ENCODE measurements around the gene SDF4.

Gene SDF4

DNA sequence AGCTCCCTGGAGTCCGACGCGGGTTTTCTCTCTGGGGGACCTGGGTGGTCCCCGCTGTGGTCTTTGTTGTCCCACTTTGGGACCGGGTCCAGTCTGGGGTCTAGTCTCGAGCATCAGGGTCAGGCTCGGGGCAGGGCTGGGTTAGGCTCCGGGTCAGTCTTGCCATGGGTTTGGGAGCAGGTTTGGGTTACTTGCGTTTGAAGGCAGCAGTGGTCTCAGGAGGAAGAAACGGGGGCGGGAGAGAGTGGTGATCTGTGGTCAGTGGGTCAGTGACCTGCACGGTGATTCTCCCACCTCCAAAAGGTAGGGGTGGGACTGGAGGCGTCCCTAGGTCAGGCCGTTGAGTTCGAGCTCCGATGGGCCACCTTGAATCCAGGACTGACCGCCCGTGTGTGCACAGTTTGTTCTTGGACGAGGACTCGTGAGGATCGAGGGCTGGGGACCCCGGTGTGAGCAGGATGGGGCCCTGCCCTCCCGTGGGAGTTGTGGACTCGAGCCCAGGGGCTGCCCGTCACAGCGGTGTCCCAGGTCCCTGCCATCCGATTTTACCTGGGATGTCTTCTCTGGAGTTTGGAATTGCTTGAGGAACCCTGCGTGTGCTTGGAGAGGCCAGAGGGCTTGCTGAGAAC lies 2.5 kb upstream of the SDF4 start:
- no peak overlapping the region for H3K4me3 ChIP-seq (ENCODE audit: control insufficient read depth, low read depth, low read length)
- DNase-seq (ENCODE audit: low read depth), result no peak
- TF ChIP-seq, protein P1, sequence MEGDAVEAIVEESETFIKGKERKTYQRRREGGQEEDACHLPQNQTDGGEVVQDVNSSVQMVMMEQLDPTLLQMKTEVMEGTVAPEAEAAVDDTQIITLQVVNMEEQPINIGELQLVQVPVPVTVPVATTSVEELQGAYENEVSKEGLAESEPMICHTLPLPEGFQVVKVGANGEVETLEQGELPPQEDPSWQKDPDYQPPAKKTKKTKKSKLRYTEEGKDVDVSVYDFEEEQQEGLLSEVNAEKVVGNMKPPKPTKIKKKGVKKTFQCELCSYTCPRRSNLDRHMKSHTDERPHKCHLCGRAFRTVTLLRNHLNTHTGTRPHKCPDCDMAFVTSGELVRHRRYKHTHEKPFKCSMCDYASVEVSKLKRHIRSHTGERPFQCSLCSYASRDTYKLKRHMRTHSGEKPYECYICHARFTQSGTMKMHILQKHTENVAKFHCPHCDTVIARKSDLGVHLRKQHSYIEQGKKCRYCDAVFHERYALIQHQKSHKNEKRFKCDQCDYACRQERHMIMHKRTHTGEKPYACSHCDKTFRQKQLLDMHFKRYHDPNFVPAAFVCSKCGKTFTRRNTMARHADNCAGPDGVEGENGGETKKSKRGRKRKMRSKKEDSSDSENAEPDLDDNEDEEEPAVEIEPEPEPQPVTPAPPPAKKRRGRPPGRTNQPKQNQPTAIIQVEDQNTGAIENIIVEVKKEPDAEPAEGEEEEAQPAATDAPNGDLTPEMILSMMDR (conservative IDR thresholded peaks at IDR 0.05; ENCODE audit: control insufficient read depth, insufficient read depth, low read depth, low read length), result no peak

DNA sequence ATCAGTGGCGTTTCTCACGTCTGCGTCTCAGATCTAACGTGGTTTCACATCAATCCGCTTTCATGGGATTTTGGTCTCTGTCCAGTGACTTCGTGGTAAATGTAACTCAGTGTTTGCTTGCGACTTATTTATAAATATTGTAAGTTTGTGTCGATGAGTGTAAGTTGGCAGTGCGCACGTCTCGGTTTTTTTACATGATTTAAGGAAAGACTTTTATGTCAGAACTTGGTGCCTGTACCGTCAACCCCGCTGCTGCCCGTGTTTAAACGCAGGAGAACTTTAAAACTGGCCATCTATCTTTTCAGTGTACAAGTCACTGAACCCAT lies 1.7 kb upstream of the SDF4 start:
- no peak overlapping the region for H3K4me3 ChIP-seq (ENCODE audit: control insufficient read depth, low read depth, low read length)
- TF ChIP-seq, protein P1 (conservative IDR thresholded peaks at IDR 0.05; ENCODE audit: control insufficient read depth, insufficient read depth, low read depth, low read length), result no peak

DNA sequence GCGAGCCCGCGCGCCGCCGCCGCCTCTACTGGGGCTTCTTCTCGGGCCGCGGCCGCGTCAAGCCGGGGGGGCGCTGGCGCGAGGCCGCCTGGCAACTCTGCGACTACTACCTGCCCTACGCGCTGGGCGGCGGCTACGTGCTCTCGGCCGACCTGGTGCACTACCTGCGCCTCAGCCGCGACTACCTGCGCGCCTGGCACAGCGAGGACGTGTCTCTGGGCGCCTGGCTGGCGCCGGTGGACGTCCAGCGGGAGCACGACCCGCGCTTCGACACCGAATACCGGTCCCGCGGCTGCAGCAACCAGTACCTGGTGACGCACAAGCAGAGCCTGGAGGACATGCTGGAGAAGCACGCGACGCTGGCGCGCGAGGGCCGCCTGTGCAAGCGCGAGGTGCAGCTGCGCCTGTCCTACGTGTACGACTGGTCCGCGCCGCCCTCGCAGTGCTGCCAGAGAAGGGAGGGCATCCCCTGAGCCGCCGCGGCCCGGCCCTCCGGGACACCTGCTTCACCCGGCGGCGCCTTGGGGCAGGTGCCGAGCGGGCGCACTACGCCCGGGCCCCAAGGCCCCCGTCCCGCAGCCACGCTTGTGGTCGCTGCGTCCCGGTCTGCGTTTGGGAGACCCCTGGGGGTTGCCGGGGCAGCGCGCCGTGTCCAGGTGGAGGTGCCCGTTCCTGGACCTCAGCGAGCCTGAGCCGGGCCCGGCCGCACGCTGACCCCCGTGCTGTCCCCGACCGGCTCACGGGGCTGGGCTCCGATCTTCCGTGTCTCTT lies 1.2 kb upstream of the SDF4 start:
- no peak overlapping the region for H3K4me3 ChIP-seq (ENCODE audit: control insufficient read depth, low read depth, low read length)
- no peak for DNase-seq (ENCODE audit: low read depth)
- TF ChIP-seq, protein P1 (conservative IDR thresholded peaks at IDR 0.05; ENCODE audit: control insufficient read depth, insufficient read depth, low read depth, low read length), result no peak

More for the DNA sequence above, 1.7 kb upstream of the SDF4 start:
- DNase-seq (ENCODE audit: low read depth), result no peak

DNA sequence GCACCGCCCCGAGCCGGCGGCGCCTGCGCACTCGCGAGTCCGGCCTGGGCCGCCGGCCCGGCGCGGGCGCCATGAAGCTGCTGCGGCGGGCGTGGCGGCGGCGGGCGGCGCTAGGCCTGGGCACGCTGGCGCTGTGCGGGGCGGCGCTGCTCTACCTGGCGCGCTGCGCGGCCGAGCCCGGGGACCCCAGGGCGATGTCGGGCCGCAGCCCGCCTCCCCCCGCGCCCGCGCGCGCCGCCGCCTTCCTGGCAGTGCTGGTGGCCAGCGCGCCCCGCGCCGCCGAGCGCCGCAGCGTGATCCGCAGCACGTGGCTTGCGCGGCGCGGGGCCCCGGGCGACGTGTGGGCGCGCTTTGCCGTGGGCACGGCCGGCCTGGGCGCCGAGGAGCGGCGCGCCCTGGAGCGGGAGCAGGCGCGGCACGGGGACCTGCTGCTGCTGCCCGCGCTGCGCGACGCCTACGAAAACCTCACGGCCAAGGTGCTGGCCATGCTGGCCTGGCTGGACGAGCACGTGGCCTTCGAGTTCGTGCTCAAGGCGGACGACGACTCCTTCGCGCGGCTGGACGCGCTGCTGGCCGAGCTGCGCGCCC lies 501 bp upstream of the SDF4 start, which contains the start of gene B3GALT6:
Gene B3GALT6, plus strand, starts transcription at position 30 of the 588 bp plus-strand sequence. Its CDS starts 42 bp downstream, at position 72.
- no peak for DNase-seq (ENCODE audit: low read depth)
- H3K4me3 ChIP-seq (ENCODE audit: control insufficient read depth, low read depth, low read length), result peak within 1 kb of the TSS; percentile 93
- TF ChIP-seq, protein P1 (conservative IDR thresholded peaks at IDR 0.05; ENCODE audit: control insufficient read depth, insufficient read depth, low read depth, low read length), result no peak

DNA sequence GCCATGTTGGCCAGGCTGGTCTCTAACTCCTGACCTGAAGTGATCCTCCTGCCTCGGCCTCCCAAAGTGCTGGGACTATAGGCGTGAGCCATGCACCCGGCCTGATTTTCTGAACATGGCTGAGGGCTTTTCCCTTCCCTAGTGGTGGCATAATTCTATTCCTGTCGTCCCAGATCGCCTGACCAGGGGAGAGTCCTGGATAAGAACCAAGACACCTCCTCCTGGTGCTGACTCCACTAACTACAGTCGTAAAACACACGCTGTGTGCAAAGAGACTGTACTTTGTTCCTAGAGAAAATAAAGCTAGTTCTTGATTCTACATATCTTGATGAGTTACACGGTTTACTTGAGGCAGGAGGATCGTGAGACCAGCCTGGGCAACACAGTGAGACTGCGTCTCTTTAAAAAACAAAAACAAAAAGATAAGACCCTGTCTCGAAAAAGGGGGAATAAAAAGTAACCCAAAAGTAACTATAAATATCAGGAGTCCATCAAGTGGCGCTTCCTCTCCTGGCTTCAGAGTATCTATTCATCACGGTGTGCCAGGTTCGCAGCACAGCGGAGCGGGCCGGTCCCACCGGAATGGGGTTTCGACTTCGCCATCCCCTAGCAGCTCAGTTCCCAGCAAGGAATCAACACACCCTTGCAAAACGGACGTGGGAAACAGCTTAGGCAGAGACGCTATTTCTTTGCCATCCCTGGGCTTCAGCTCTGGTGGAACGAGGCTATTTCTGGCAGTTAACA lies 973 bp downstream of the SDF4 start:
- TF ChIP-seq, protein P1 (conservative IDR thresholded peaks at IDR 0.05; ENCODE audit: control insufficient read depth, insufficient read depth, low read depth, low read length), result peak; percentile 48
- H3K4me3 ChIP-seq (ENCODE audit: control insufficient read depth, low read depth, low read length), result peak overlapping the region; percentile 93
- peak; percentile 86 for DNase-seq (ENCODE audit: low read depth)

DNA sequence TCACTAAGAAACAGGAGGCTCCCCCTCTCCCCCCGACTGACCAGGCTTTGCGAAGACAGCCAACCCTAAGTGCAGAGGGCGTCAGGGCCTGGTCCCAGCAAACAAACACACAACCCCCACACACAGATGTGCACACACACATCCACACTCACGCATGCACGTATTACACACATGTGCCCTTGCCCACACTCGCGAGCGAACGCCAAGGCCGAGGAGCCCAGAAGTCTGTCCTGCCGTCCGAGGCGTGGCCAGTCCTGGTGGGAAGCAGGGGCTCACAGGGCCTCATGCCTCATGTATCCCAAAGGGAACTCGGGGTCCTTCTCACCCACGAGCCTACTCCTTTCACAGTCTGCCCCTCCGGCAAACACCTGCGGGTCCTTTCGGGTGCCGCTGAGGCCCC lies 2.0 kb downstream of the SDF4 start:
- TF ChIP-seq, protein P1 (conservative IDR thresholded peaks at IDR 0.05; ENCODE audit: control insufficient read depth, insufficient read depth, low read depth, low read length), result no peak
- no peak overlapping the region for H3K4me3 ChIP-seq (ENCODE audit: control insufficient read depth, low read depth, low read length)
- DNase-seq (ENCODE audit: low read depth), result no peak
